Stimulated activated CD4-positive, alpha-beta T cell treated with anti-CD3 and anti-CD28 coated beads, Interleukin-1b, Interleukin-23, amount 100 ng/mL, for 1 hour (primary cell): ENCODE measurements around the gene CTDSP2.
A peak's percentile ranks its signal among the peaks of the same experiment; 100 is the strongest.
"Not testable (repeated sequence)": the region's sequence is repeated elsewhere in the genome, so short reads cannot be mapped to it uniquely, and the experiment has no call there.

Experiments used
- DNase-seq, 2 donors: peaks; one replicate each; pipeline ENCODE4 v3.0.0-alpha.2; 2020; ENCODE audit warnings: low read depth in 2 of 2

The CTDSP2 gene, protein sequence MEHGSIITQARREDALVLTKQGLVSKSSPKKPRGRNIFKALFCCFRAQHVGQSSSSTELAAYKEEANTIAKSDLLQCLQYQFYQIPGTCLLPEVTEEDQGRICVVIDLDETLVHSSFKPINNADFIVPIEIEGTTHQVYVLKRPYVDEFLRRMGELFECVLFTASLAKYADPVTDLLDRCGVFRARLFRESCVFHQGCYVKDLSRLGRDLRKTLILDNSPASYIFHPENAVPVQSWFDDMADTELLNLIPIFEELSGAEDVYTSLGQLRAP

DNA sequence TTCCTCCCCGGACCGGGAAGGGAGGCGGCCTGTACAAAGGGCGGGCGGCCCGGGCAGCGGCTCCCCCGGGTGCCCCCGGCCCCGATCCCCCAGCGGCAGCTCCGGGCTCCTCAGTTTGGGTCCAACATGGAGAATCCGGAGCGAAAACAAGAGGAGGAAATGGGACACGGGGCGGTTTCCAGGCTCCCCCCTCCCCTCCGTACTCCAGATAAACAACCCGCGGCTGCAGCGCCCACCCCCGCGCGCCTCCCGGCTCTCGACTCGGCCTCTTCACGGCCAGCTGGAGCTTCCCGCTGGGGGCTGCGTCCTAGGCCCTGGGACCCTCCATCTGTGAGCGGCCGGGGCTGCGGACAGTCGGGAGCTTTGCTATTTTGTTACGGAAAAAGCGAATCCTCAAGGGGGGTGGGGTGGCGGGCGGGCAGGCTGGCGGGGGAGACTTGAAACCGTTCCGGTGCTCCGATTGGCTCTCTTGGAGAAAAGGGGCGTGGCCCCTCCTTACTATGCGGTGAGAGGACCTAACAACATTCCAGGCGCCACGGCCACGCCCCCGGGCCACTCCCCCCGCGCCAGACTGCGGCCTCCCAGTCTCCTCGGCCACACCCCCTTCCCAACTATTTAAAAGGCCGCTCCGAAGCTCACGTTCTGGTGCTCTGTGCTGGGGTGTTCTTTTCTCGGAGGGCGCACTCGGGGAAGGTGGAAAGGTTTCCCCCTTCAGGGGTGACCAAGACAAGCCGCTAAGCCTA lies at the start of gene CTDSP2:
Gene CTDSP2, minus strand, starts transcription at position 153 of the 743 bp plus-strand sequence. CDS start 294 bp downstream, outside the sequence.
- DNase-seq = peak; percentile 75 to 78

DNA sequence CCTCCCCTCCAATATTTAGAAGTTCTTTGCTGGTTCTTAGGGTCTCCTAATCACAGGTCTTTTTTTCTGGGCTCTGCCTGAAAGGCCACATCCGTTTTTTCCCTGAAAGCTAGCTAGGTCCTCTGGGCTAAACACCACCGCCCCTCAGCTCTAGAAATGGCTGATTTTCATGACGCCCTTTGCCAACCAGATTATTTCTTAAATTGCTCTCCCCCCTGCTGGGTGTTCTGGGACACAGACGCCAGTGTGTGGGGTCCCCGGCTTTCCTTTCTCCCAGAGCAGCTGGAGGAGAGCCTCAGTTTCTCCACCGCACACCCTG lies 49.5 kb upstream of the CTDSP2 start:
- DNase-seq = no peak

DNA sequence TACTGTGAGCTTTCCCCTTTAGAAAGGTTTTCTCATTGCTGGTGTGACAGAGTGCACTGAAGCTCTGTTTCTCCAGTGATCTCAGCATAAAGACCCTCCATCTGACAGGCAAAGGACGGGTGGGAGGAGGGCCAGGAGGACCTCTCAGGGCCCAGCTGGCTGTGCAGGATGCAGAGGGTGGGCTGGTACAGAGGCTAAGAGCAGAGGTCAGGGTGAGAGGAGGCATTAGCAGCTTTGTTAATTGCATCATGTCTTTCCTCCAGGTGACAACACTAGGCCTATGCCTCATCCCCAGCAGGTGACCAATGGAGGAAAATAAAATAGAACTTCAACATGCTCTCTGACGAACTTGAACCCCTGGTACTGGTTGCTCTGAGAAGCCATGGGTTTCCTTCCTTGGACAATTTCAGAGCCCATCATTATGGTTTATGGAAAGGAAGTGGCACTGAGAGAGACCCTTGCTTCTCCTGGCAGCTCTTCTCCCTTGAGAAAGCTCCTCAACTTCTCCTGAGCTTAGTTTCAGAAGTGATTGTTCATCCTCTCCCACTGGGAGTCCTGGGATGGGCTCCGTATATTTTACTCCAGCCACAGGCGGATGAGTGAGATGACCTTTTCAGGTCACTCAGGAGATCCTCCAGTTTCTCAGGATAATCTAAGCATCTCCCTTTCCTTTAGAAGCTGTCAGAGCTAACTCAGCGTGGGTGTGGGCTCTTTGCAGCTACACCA lies 49.0 kb upstream of the CTDSP2 start:
- DNase-seq = no peak

DNA sequence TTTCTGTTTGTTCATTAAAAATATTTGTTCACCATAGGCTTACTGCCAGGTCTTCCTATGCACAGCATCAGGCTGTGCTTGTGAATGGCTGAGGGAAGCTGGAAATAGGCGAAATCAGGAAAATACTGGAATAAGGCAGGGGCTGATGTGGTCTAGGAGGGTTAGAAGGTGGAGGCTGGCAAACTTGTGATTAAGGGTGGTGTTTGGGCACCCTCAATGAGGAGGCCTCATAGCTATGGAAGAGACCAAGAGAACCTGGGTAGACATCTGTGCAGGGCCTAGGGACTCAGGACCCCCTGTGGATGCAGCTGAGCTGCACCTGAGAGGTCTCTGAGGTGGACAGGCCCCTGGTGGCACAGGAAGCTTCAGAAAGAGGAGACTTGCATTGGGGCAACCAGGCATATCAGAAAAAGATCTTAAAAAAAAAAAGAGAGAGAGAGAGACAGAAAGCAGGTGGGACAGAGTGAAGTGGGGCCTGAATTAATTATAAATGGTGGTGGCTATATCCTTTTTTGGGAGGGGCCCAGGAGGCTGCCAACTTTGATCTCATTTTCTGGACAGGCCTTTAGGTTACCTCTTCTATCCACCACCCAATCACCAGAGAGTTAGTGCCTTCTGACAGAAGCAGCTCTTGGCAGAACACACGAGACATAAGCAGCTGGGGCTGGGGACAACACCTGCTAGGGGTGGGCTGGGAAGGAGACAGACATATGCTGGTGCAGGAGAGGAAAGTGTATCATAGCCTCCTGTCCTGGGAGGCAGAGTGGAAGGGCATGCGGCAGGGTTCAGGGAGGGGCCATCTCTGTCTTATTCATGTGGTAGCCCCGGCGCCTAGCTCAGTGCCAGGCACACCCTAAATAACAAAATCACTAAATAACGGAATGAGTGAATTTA lies 48.1 kb upstream of the CTDSP2 start:
- DNase-seq = no peak

DNA sequence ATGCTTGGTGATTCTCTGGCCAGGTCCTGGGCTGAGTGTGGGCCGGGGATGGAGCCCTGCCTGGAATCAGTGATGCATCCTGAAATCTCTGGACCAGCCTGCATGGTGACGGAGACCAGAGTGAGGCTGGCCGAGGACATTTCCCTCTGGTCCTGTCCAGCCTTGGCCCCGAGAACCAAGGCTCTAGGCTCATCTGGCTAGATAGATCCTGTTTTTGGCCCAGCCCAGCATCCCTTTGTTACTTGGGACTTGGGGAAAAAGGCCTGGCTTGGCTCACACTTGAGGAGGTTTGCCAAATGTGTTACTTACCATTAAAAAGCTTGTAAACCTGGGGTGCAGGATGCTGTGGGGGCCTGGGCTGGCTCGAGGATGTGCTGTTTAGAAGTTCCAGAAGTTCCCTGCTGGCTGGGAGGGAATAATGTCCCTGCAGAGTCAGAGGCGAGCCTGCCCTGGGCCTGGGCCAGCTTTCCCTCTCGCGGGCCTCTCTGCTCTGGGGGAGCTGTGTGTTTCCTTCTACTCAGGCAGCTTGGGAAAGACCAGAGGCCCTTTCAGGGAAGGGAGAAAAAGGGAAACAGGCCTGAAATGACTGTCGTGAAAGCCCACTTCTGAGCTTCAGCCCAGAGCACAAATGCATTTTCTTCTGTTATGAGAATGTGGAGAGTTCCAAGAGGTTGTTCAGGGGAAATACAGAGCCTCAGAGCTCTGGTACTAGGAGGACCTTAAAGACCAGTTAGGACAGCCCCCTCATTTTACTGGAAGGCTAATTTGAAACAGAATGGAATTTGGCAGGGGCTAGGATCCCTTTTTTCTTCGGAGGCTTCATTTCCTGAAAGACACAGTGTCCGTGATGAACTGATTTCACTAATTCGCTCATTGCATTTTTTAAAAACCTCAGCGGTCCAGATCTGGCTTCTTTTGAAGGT lies 47.2 kb upstream of the CTDSP2 start:
- DNase-seq = no peak

DNA sequence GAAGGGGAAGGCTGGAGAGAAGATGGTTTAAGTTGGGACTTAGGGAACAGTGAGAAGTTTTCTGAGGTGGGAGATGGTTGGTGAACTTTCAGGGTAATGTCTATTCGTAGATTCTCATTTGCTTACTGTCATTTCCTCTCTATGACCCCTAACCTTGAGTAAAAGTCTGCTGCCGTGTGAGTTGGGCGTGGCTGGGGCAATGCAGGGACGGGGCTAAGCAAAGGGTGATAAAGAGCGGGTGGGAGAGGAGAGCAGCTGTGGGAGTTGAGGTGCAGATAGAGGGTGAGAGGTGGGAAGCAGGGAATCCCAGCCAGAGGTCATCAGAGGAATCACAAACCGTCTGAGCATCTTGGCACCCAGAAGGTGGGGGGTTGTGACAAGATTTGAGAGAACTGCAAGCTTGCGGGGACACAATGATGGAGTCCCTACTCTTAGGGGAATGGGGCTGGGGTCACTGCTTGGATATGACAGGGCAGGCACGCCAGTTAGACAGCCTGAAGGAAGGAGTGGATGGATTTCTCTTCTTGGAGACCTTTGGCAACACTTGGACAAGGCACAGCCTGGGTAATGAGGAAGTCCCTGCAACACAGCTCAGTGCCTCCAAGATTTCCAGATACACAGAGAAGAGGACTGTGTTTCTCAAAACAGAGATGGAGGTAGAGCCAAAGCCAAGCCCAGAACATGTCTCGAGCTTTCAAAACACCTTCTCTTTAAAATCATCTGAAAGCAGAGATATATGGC lies 45.9 kb upstream of the CTDSP2 start:
- no peak for DNase-seq

DNA sequence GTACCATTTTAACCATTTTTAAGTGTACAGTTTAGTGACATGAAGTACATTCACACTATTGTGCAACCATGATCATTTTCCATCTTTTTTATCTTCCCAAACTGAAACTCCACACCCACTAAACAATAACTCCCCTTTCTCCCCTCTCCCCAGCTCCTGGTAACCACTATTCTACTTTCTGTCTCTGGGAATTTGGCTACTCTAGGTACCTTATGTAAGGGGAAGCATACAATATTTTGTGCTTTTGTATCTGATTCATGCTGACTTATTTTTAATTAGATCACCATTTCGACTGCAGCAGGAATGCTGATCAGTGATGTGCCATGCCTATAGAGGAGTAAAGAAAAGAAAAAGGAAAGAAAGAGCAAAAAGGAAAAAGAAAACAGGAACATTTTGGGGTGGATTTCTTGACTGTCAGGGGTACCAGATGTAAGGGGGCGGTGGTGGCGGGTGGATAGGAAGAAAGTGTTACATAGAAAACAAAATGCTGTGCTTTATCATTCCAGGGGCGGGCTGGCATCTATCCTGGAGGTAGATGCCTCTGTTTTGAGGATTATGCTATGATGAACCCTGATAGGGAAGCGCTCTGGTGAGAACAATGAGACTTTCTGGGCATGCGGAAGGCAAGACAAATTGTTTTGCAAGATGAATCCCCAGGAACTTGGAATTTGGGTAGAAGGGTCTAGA lies 45.2 kb upstream of the CTDSP2 start:
- DNase-seq = no peak

DNA sequence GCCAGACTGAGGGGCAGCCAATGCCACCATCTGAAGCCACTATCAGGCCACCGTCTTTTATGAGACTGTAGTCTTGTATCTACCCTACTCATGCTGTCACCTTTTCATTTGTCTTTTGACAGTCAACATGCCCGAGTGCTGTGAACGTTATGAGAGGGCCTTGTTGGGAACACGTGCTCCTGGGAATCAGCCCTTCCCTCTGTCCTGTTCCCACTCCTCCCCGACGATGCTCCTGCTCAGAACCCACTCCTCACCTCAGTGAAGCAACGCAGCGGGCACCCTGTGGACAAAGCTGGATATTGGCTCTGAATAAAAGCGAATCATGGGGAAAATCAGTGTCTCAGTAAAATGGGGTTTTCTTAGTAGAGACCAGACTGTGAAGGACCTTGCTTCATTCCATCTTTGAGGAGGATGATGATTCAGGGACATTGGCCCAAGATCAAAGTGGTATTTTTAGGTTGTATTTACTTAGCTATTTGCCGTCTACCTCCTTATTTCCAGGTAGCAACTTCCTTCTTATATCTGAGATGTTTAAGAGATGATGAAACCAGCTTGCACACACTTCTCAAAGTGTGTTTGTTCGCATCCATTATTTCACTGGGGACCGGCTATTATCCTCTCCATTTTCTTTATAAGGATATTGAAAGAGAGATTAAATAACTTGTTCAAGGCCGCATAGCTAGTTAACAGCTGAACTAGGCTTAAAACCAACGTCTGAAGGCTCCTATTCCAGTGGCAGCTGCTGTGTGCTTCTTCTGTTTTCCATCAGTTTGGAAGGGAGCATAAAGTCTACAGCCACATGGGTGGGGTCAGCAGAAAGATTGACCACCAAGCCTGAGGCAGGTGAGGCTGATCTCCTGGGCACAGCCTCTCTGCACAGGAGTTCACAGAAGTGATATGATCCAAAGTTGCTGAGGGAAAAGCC lies 43.9 kb upstream of the CTDSP2 start:
- no peak for DNase-seq

DNA sequence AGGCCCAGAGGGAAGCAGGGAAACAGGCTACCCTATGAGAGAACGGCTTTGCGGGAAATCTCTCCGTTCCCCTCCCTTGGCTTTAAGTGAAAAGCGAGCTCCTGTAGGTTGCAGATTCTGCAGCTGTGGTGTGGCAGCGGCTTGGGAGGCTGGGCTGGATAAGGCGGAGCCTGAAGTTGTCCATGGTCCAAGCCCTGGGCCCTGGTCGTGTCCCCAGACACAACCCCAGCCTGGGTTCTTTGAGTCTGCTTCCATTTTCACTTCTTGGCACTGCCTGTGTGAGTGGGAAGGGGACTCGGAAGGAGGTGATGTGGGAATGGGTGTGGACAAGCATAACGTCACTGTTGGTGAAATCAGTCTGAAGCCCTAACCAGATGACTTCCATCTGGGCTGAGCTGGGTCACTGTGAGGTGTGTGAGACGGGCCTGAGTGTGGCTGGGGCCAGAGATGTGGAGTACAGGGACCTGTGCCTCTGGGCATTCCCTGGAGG lies 43.0 kb upstream of the CTDSP2 start:
- no peak for DNase-seq

DNA sequence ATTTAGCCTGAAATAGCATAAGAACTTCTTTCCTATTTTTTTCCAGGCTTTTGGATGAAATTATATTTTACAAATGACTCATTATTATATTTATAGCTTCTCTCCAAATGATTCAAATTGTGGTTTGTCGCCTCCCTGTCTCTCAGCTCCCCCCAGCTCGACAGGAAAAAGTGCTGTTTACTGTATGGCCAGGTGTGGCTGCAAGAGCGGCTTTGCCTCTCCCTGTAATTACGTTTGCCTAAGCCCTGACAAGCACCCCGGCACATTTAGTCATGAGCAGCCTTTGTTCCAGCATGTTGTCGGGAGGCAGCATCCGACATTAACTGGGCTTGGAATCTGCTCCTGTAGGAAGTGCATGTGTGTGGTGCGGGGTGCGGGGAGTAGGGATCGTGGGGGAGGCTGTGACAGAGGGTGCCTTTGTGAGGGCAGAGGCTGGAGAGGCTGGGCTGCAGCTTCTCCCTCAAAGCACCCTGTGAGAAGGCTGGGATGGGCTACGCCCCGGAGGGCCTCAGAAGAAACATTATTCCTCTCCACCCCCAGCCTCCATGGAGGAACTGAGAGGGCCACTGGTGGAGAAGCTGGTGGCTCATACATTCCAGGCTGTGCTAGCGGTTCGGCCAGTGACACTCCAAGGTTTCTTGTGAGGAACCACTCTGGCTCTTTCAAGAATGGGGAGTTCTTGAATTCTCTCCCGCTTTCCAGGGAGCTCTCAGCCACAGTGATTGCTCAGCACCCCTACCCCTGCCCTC lies 42.1 kb upstream of the CTDSP2 start:
- DNase-seq = peak in 1 of 2 donors; percentile 2

DNA sequence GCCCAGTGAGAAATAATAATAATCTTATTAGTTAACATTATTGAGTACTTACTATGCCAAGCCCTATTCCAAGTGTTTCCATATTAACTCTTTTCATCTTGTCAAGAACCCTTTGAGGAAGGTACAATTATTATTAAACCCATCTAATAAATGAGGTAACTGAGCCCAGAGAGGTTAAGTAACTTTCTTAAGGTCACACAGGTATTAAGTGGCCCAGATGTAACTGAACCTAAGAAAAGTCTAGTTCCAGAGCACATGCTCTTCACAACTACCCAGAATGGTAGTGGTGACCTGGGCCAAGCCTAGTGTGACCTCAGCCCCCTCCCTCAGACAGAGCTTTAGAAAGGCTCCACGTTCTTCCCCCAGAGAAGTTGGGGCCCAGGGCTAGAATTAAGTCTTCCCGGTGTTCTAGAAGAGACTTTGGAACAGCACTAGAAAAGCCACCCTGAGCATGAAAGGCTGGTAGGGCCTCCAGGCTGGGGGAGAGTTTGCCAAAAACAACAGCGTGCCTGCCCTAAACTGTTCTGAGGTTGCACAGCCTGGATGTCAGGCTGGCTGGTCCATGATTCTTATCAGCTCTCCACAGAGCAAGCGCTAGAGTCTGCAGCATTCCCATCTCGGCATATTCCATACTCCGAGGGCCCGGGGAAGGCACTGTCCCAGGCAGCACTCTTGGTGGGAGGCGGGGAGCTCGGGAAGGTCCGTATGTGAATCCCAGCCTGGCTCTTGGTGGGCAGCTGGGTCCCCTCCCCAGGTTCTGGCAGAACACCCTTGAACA lies 41.3 kb upstream of the CTDSP2 start:
- no peak for DNase-seq

DNA sequence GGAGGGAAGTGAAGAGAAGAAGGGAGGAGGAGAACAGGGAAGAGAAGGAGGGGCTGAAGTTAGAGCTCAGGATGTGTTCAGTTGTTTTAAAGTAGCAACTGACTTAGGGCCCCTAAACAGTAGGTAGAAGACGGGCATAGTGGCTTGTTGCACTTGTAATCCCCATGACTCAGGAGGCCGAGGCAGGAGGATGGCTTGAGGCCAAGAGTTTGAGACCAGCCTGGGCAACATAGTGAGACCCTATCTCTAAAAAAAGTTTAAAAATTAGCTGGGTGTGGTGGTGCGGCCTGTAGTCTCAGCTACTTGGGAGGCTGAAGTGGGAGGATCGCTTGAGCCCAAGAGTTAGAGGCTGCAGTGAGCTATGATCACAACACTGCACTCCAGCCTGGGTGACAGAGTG lies 40.4 kb upstream of the CTDSP2 start:
- DNase-seq = not testable (repeated sequence)

DNA sequence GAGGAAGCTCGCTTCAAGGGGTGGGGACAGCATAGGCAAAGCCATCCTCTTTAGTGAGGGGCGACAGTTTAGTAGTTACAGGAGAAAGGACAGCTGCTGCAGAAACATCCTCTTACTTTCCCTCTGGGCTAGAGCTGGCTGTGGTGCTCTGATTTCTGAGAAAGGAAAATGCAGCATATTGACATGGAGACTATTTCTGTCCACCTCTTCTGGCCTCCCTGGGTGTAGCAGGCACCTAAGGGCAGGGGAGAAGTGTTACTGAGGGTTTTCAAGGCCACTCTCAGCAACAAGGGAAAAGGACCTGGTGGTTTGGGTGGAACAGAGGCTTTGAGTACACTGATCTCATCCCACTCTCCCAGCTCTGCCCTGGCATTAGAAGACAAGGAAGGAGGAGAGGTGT lies 40.0 kb upstream of the CTDSP2 start:
- no peak for DNase-seq

DNA sequence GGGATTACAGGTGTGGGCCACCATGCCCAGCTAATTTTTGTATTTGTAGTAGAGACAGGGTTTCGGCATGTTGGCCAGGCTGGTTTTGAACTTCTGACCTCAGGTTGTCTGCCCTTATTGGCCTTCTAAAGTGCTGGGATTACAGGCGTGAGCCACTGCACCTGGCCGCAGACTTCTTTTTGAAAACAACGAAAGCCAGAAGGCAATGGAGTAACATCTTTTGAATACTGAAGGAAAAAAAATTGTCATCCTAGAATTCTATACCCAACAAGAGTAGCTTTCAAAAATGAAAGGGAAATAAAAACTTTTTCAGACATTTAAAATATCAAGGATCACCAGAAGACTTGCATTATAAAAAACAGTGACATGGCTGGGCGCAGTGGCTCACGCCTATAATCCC lies 38.7 kb upstream of the CTDSP2 start:
- no peak for DNase-seq

DNA sequence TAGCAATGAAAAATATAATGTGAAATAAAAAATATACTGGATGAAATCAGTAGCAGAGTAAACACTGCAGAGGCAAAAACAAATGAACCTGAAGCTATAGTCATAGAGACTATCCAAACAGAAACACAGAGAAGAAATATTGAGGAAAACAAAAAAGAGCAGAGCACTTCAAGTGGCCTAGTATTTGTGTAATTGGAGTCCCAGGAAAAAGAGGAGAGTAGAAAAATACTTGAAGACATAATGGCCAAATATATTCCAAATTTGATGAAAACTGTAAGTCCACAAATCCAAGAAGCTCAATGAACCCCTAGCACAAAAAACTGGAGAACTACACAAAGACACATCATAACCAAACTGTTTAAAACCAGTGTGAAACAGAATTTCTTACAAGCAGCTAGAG lies 37.2 kb upstream of the CTDSP2 start:
- no peak for DNase-seq

DNA sequence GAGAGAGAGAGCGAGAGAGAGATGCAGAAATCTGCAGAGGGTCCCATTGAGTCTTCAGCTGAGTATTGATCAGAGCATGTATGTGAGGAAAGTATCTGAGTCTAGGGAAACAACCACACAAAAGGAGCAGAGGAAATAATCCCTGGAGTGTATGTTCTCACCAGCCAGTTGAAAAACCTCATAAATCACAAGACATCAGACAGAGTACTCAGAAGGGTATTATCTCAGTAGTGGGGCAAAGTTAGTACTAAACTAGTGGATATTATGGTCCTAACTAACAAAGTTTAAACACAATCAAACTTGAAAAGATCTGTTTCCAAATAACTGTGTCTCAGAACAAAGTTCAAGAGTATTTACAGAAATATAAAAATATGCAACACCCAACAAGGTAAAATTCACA lies 36.5 kb upstream of the CTDSP2 start:
- DNase-seq = no peak

DNA sequence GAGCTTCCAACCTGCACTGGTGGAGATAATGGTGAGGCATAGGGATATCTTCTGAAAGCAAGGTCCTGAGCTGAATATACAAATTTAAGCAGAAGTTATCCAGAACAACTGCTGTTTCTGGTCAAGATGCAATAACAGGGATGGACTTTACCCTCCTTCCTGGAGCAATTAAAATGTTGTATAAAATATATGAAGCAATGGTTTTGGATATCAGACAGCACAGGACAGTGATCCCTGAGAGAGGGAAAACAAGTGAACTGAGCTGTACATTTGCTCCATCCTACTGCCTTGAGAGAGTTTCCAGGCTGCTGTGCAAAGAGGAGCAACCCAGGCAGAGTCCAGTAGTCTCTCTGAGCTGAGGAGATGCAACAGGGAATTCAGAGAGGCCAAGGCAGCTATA lies 36.0 kb upstream of the CTDSP2 start:
- DNase-seq = no peak
